HG03575 (cell line): Measurements from ENCODE around the gene PIK3CB.
"Not testable (repeated sequence)": the region's sequence is repeated elsewhere in the genome, so short reads cannot be mapped to it uniquely, and the experiment has no call there.

Source experiments
- ATAC-seq: cut with Tn5 transposase; IDR thresholded peaks from one replicate; pipeline ENCODE4 v1.9.1; 2021; ENCODE audit not compliant: unreplicated experiment, insufficient number of reproducible peaks, low FRiP score; ENCODE audit errors: extremely low read depth

Gene PIK3CB

GRCh38 chr3:138653567-138653966 lies 181.2 kb downstream of the PIK3CB start:
- no peak for ATAC-seq

DNA sequence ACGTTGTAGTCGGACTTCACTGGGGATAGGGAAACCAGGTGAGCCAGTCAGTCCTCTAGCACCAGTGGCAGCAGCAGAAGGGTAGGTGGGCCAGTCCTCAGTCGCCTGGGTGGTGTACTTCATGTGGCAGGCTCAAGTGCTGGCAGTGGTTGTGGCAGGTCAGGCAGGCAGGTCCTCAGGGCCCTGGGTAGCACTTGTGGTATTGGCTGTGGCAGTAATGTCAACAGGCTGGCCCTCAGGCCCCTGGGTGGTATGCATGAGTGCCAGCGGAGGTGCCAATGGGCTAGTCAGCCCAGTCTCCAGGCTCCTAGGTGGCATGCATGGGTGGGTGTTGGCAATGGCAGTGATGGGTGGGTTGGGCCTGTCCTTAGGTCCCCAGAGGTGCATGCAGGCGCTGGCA lies 185.6 kb downstream of the PIK3CB start:
- no peak for ATAC-seq

DNA sequence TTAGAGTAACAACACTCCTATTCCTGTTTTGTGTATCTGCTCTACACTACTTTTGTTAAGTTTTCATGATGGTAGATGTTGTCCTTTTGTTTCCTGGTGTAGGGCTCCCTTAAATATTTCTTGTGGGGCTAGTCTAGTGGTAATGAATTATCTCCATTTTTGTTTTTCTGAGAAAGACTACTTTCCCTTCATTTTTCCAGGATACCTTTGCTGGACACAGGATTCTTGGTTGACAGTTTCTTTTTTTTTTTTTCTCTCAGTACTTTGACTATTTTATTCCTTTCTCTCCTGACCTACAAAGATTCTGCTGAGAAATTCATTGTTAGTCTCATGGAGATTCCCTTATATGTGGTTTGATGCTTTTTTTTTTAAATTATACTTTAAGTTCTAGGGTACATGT lies 188.2 kb downstream of the PIK3CB start:
- no peak for ATAC-seq

DNA sequence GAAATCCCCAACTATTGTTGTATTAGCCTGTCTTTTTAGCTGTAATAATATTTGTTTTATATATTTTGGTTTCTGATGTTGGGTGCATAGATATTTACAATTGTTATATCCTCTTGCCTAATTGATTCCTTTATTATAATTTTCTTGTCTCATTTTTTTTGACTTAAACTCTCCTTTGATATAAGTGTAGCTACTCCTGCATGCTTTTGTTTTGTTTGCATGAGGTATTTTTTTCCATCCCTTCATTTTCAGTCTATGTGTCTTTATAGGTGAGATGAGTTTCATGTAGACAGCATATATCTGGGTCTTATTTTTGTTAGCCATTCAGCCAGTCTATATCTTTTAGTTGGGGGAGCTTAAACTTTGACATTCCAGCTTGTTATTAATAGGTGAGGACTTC lies 188.7 kb downstream of the PIK3CB start:
- ATAC-seq: no peak

DNA sequence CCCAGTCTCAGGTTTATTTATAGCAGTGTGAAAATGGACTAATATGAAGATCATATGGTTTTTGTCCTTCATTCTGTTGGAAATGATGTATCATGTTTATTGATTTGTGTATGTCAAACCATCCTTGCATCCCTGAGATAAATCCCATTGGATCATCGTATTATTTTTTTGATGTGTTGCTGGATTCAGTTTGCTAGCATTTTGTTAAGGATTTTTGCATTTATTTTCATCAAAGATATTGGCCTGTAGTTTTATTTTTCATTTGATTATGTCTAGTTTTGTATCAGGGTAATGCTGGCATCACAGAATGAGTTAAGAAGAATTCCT lies 191.8 kb downstream of the PIK3CB start:
- no peak for ATAC-seq

GRCh38 chr3:138642226-138642926 lies 192.4 kb downstream of the PIK3CB start:
- no peak for ATAC-seq

DNA sequence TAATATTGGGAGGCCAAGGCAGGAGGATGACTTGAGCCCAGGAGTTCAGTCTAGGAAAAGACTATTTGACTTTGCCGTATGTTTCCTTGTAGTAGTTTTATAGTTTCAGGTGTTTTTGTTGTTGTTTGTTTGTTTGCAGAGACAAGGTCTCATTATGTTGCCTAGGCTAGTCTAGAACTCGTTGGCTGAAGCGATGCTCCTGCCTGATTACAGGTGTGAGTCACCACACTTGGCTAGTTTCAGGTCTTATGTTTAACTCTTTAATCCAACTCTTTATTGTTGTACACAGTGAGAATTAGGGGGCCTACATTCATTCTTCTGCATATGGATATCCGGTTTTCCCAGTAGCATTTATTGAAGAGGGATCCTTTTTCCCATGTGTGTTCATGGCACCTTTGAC lies 194.2 kb downstream of the PIK3CB start:
- no peak for ATAC-seq

GRCh38 chr3:138638641-138639040 lies 196.1 kb downstream of the PIK3CB start:
- no peak for ATAC-seq

GRCh38 chr3:138629526-138629925 lies 205.2 kb downstream of the PIK3CB start:
- ATAC-seq: no peak

GRCh38 chr3:138625707-138626365 lies 208.9 kb downstream of the PIK3CB start:
- no peak for ATAC-seq

- no peak for ATAC-seq
Measured at GRCh38 chr3:138624518-138624917, 210.2 kb downstream of the PIK3CB start.

- ATAC-seq: no peak
Measured at GRCh38 chr3:138620431-138620830, 214.3 kb downstream of the PIK3CB start.

DNA sequence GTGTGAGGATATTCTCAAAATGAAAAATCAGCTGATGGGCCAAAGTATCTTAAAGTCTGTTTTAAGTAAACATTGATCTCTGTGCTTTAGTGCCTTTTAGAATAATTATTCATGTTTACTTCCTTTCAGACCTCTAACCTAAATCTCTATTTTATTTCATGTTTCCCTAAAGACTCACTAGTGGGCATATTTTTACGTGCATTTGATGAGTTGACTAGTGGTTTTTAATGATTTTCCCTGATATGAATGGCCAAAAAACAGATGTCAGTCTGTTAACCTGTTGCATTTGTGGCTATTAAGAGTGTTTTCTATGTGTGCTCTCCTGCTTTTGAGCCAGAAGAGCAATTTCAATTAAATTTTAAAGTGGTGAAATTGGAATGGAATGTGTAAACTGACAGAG lies 219.3 kb downstream of the PIK3CB start:
- no peak for ATAC-seq

GRCh38 chr3:138609898-138610266 lies 224.8 kb downstream of the PIK3CB start:
- no peak for ATAC-seq

GRCh38 chr3:138608322-138609135 lies 226.2 kb downstream of the PIK3CB start, which contains the start of gene FAIM:
Gene FAIM, plus strand, starts transcription at chr3:138608771. Its CDS starts 10,956 bp downstream, at chr3:138619727.
- ATAC-seq: no peak

DNA sequence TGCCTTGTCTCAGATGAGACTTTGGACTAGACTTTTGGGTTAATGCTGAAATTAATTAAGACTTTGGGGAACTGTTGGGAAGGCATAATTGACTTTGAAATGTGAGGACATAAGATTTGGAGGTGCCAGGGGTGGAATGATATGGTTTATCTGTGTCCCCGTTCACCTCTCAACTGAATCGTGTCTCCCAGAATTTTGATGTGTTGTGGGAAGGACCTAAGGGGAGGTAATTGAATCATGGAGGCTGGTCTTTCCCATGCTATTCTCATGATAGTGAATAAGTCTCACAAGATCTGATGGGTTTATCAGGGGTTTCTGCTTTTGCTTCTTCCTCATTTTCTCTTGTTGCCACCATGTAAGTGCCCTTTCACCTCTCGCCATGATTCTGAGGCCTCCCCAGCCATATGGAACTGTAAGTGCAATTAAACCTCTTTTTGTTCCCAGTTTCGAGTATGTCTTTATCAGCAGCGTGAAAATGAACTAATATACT lies 230.6 kb downstream of the PIK3CB start:
- not testable (repeated sequence) for ATAC-seq
